GM19468 (cell line): ENCODE data around the gene MIAT.

ENCODE experiments used
- ATAC-seq: cut with Tn5 transposase; IDR thresholded peaks from one replicate; pipeline ENCODE4 v1.9.1; 2021; ENCODE audit warnings: mild to moderate bottlenecking, moderate library complexity, moderate number of reproducible peaks; ENCODE audit not compliant: unreplicated experiment; ENCODE audit errors: extremely low read depth

Gene MIAT

GRCh38 chr22:26629988-26630761 is 27.2 kb upstream of the MIAT start:
- ATAC-seq: no peak

GRCh38 chr22:26631282-26631681 is 26.1 kb upstream of the MIAT start:
- no peak for ATAC-seq

- no peak for ATAC-seq
Observed at GRCh38 chr22:26632422-26633155, 24.8 kb upstream of the MIAT start.

- no peak for ATAC-seq
Observed at GRCh38 chr22:26634189-26634588, 23.2 kb upstream of the MIAT start.

- ATAC-seq: no peak
Observed at GRCh38 chr22:26635117-26635516, 22.3 kb upstream of the MIAT start.

- no peak for ATAC-seq
Observed at GRCh38 chr22:26636296-26636695, 21.1 kb upstream of the MIAT start.

GRCh38 chr22:26642465-26643417 is 14.6 kb upstream of the MIAT start:
- no peak for ATAC-seq

- no peak for ATAC-seq
Observed at GRCh38 chr22:26643418-26644100, 13.8 kb upstream of the MIAT start.

GRCh38 chr22:26646158-26646557 is 11.2 kb upstream of the MIAT start:
- ATAC-seq: no peak

- no peak for ATAC-seq
Observed at GRCh38 chr22:26648011-26648497, 9.3 kb upstream of the MIAT start.

GRCh38 chr22:26648528-26649388 is 8.6 kb upstream of the MIAT start:
- no peak for ATAC-seq

- ATAC-seq: no peak
Observed at GRCh38 chr22:26650722-26651421, 6.5 kb upstream of the MIAT start.

GRCh38 chr22:26651815-26652214 is 5.6 kb upstream of the MIAT start:
- ATAC-seq: no peak

GRCh38 chr22:26658161-26658560 is 773 bp downstream of the MIAT start:
- no peak for ATAC-seq

GRCh38 chr22:26658671-26659478 is 1.5 kb downstream of the MIAT start:
- no peak for ATAC-seq

GRCh38 chr22:26660356-26660755 is 3.0 kb downstream of the MIAT start:
- no peak for ATAC-seq

GRCh38 chr22:26660961-26661578 is 3.7 kb downstream of the MIAT start:
- no peak for ATAC-seq
